Measurements from ENCODE around the gene SPSB3.

Gene SPSB3

GRCh38 chr16:1773703-1774447 is 8.5 kb downstream of the SPSB3 start:
- ATAC-seq (replicated peaks; ENCODE audit: extremely low read depth, poor library complexity, severe bottlenecking) (peak; percentile 7), DNase-seq (ENCODE audit: low spot score in 2 of 2) (no peak)
- Mint-ChIP-seq H3K36me3 (ENCODE audit: insufficient read depth) (peaks cover 30% of the 10 kb centered on the region), H3K27ac (ENCODE audit: low read depth) (no peak overlapping the region), H3K4me1 (peaks cover 14% of the 10 kb centered on the region), H3K9me3 (no peaks in the 10 kb centered on the region), H3K27me3 (no peaks in the 10 kb centered on the region), H3K4me3 (peak overlapping the region; percentile 99)

GRCh38 chr16:1772908-1773702 is 9.3 kb downstream of the SPSB3 start, which contains the start of gene MRPS34:
Gene MRPS34, minus strand, starts transcription at chr16:1773134. Its CDS starts 15 bp downstream, at chr16:1773119.
- no peaks in the 10 kb centered on the region for H3K27me3 Mint-ChIP-seq

GRCh38 chr16:1772362-1772907 is 9.9 kb downstream of the SPSB3 start, which contains the start of gene EME2:
Gene EME2, plus strand, starts transcription at chr16:1772810. Its CDS starts 418 bp downstream, at chr16:1773228.
- DNase-seq (ENCODE audit: low spot score in 2 of 2): peak in 1 of 2 donors; percentile 26
- H3K9me3 Mint-ChIP-seq: no peaks in the 10 kb centered on the region
- peak within 1 kb of the TSS; percentile 99 for H3K4me3 Mint-ChIP-seq
- H3K27me3 Mint-ChIP-seq: no peaks in the 10 kb centered on the region
- H3K4me1 Mint-ChIP-seq: peaks cover 14% of the 10 kb centered on the region
- H3K36me3 Mint-ChIP-seq (ENCODE audit: insufficient read depth): peaks cover 30% of the 10 kb centered on the region
- peak within 1 kb of the TSS; percentile 94 for H3K27ac Mint-ChIP-seq (ENCODE audit: low read depth)
- ATAC-seq (replicated peaks; ENCODE audit: extremely low read depth, poor library complexity, severe bottlenecking): peak; percentile 11

More at GRCh38 chr16:1772908-1773702, 9.3 kb downstream of the SPSB3 start, which contains the start of gene MRPS34:
- Mint-ChIP-seq H3K27ac (ENCODE audit: low read depth) (peak within 1 kb of the TSS; percentile 94), H3K9me3 (no peaks in the 10 kb centered on the region), H3K4me3 (peak within 1 kb of the TSS; percentile 99), H3K4me1 (peaks cover 14% of the 10 kb centered on the region), H3K36me3 (ENCODE audit: insufficient read depth) (peaks cover 28% of the 10 kb centered on the region)
- DNase-seq (ENCODE audit: low spot score in 2 of 2) (peak; percentile 55 to 61), ATAC-seq (replicated peaks; ENCODE audit: extremely low read depth, poor library complexity, severe bottlenecking) (peak; percentile 45)

GRCh38 chr16:1771864-1772361 is 10.5 kb downstream of the SPSB3 start:
- DNase-seq (ENCODE audit: low spot score in 2 of 2): no peak
- H3K9me3 Mint-ChIP-seq: no peaks in the 10 kb centered on the region
- peaks cover 14% of the 10 kb centered on the region for H3K4me1 Mint-ChIP-seq
- peak overlapping the region; percentile 94 for H3K27ac Mint-ChIP-seq (ENCODE audit: low read depth)
- H3K4me3 Mint-ChIP-seq: peak overlapping the region; percentile 99
- no peak for ATAC-seq (replicated peaks; ENCODE audit: extremely low read depth, poor library complexity, severe bottlenecking)
- H3K36me3 Mint-ChIP-seq (ENCODE audit: insufficient read depth): peaks cover 30% of the 10 kb centered on the region
- no peaks in the 10 kb centered on the region for H3K27me3 Mint-ChIP-seq

DNA sequence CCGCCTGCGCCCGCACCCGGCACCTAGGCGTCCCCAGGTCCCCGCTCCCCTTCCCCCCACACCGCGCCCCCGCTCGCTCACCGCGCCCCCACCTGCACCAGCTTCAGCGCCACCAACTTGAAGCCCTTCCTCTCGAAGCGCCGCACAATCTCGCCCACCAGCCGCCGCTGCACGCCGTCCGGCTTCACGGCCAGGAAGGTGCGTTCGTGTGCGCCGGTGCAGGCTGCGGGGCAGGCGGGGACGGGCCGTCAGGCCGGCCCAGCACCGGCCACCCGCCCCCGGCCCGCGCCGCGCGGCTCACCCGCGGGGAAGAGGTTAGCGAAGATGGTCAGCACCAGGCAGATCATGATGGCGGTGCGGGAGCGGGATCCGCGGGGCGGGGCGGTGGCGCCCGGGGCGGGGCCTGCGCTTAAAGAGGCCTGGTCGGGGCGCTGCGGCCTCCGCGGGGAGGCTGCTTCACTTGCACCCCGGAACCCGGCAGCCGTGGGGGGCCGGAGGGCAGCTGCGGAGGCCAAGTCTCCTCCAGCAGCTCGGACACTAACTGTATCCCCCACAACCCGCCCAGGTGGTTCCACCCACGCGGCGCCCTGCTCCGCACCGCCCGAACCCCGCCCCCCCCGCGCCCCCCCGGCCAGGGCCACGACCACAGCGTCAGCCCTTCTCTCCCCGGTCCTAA is 11.0 kb downstream of the SPSB3 start, which contains the start of gene NME3:
TSS of gene NME3 (minus strand) at position 356 of the 676 bp plus-strand sequence. CDS start at position 347, 9 bp downstream.
- H3K36me3 Mint-ChIP-seq (ENCODE audit: insufficient read depth): peaks cover 27% of the 10 kb centered on the region
- peak within 1 kb of the TSS; percentile 99 for H3K4me3 Mint-ChIP-seq
- H3K27ac Mint-ChIP-seq (ENCODE audit: low read depth): peak within 1 kb of the TSS; percentile 94
- H3K27me3 Mint-ChIP-seq: no peaks in the 10 kb centered on the region
- H3K9me3 Mint-ChIP-seq: no peaks in the 10 kb centered on the region
- ATAC-seq (replicated peaks; ENCODE audit: extremely low read depth, poor library complexity, severe bottlenecking) (peak; percentile 54), DNase-seq (ENCODE audit: low spot score in 2 of 2) (peak; percentile 61 to 63)
- peaks cover 14% of the 10 kb centered on the region for H3K4me1 Mint-ChIP-seq

DNA sequence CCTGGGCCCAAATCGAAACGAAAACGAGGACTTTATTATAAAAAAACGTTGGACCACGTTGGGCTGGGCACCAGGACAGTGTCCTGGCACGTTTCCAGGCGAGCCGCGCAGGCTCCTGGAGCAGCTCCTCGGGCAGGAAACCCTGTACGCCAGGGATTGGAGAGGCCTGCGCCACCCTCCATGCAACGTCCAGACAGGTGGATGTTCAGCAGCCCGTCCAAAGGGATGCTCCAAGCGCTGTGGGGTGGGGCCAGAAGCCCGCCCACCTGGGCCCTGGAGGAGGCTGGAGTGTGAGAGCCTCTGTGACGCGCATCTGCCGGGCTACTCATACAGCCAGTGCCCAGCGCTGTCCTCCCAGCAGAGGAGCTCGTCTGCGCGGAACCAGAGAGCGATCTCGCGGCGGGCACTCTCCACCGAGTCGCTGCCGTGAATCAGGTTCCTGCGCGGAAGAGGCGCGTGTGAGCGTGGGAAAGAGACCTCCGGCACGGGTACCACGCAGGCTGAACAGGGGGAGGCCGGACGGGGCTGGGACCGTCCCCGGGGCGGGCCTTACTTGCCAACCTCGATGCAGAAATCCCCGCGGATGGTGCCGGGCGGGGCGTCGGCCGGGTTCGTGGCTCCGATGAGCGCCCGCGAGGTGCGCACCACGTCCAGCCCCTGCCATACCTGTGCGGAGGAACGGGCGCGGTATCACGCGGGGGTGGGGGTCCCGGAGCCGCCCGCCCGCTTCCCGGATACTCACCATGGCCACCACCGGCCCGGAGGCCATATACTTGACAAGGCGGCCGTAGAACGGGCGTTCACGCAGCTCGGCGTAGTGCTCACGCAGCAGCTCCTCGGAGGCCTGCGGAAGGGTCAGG is 11.8 kb downstream of the SPSB3 start:
- Mint-ChIP-seq H3K27me3 (no peaks in the 10 kb centered on the region), H3K9me3 (no peaks in the 10 kb centered on the region), H3K4me1 (peaks cover 14% of the 10 kb centered on the region), H3K4me3 (peak overlapping the region; percentile 99), H3K27ac (ENCODE audit: low read depth) (peak overlapping the region; percentile 78), H3K36me3 (ENCODE audit: insufficient read depth) (peaks cover 27% of the 10 kb centered on the region)
- ATAC-seq (replicated peaks; ENCODE audit: extremely low read depth, poor library complexity, severe bottlenecking): peak; percentile 20
- peak in 1 of 2 donors; percentile 35 for DNase-seq (ENCODE audit: low spot score in 2 of 2)

- Mint-ChIP-seq H3K27me3 (no peaks in the 10 kb centered on the region), H3K4me3 (peak overlapping the region; percentile 99), H3K36me3 (ENCODE audit: insufficient read depth) (peaks cover 27% of the 10 kb centered on the region), H3K4me1 (peaks cover 14% of the 10 kb centered on the region), H3K27ac (ENCODE audit: low read depth) (peak overlapping the region; percentile 78), H3K9me3 (no peaks in the 10 kb centered on the region)
- ATAC-seq (replicated peaks; ENCODE audit: extremely low read depth, poor library complexity, severe bottlenecking) (no peak), DNase-seq (ENCODE audit: low spot score in 2 of 2) (no peak)
These were observed 12.7 kb downstream of the SPSB3 start for GRCh38 chr16:1769402-1770300.

- ATAC-seq (replicated peaks; ENCODE audit: extremely low read depth, poor library complexity, severe bottlenecking) (no peak), DNase-seq (ENCODE audit: low spot score in 2 of 2) (no peak)
- H3K4me3 Mint-ChIP-seq: no peak overlapping the region
These were observed 13.5 kb downstream of the SPSB3 start for GRCh38 chr16:1768767-1769401.

DNA sequence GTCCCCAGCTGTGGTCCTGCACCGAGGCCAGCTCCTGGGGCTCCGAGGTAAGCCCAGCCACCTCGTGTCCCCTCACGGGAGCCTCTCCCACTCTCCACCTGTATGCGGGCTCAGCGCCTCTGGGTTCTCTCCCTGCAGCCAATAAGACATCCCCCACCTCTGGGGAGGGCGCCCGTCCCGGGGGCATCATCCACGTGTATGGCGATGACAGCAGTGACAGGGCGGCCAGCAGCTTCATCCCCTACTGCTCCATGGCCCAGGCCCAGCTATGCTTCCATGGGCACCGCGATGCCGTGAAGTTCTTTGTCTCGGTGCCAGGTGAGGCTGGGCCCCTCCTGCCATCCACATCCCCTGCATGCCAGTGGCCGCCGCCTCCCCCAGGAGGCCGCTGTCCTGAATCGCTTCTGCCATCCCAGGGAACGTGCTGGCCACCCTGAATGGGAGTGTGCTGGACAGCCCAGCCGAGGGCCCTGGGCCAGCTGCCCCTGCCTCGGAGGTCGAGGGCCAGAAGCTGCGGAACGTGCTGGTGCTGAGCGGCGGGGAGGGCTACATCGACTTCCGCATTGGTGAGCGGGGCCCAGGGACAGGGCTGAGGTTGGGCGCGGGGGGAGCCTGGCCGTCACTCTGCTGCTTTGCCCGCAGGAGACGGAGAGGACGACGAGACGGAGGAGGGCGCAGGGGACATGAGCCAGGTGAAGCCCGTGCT is 14.2 kb downstream of the SPSB3 start:
- H3K27ac Mint-ChIP-seq (ENCODE audit: low read depth): peak overlapping the region; percentile 46
- peaks cover 14% of the 10 kb centered on the region for H3K4me1 Mint-ChIP-seq
- no peaks in the 10 kb centered on the region for H3K9me3 Mint-ChIP-seq
- peaks cover 28% of the 10 kb centered on the region for H3K36me3 Mint-ChIP-seq (ENCODE audit: insufficient read depth)
- H3K4me3 Mint-ChIP-seq: no peak overlapping the region
- H3K27me3 Mint-ChIP-seq: no peaks in the 10 kb centered on the region
- no peak for DNase-seq (ENCODE audit: low spot score in 2 of 2)
- ATAC-seq (replicated peaks; ENCODE audit: extremely low read depth, poor library complexity, severe bottlenecking): no peak

More at GRCh38 chr16:1768767-1769401, 13.5 kb downstream of the SPSB3 start:
- Mint-ChIP-seq H3K4me1 (peaks cover 14% of the 10 kb centered on the region), H3K27me3 (no peaks in the 10 kb centered on the region), H3K27ac (ENCODE audit: low read depth) (peak overlapping the region; percentile 46), H3K9me3 (no peaks in the 10 kb centered on the region), H3K36me3 (ENCODE audit: insufficient read depth) (peaks cover 30% of the 10 kb centered on the region)

All from central memory CD8-positive, alpha-beta T cell (primary cell).